ENCODE measurements around the gene FBXO45. TPM values are rescaled to one million over a fixed set of nuclear protein-coding genes. Genes with fewer than 3 reads are reported as not detected.
"Not testable (repeated sequence)": the region's sequence is repeated elsewhere in the genome, so short reads cannot be mapped to it uniquely, and the experiment has no call there.

The FBXO45 gene
- 6.4 TPM for total RNA-seq
- long read RNA-seq, full-length matches to known transcripts = 23 of 25 reads
- long read RNA-seq, partial matches to known transcripts = 0 of 25 reads
- long read RNA-seq, other reads (novel, unspliced or antisense) = 2 of 25 reads

DNA sequence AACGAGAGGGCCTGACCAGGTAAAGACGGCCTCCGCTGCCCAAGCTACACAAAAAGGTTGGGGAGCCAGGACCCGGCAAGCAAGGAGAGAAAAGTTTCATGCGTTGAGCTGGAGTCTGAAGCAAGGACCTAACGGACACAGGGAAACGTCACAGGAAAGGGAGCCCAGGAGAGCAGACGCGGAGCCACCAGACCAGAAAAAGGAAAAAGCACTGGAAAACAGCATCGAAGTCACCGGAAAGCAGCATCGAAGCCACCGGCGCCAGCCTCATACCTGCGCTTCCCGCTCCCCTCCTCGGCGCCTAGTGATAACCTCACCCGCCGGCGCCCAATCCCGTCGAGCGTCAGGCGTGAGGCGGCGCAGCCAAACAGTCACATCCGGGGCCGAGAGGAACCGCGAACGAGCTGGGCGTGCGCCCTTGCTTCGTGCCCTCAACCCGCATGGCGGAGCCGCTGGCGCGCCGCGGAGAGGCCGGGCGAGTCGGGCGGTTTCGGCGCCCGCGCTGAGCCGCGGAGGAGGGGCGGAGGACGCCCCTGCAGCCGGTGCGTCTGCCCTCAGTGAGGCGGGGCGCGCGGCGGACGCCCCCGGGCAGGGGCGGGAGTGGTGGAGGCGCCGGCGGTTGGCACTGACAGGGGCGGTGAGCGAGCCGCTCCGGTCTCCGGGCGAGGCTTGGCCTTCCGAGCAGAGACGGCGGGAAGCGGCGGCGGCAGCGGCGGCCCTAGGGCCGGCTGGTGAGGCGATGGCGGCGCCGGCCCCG lies at the start of gene FBXO45, which contains the start of gene WDR53:
FBXO45 (plus strand) TSS at position 415 of the 757 bp plus-strand sequence; CDS start at position 740, 325 bp downstream.
WDR53 (minus strand) TSS at position 309 of the 757 bp plus-strand sequence. CDS start 7,079 bp downstream, outside the sequence.
- intact Hi-C loops (cut with DNase I) = loop anchor here (5.0 kb wide), 1 partner anchor 299 kb away; the partner anchor contains the start of gene SENP5
- peak; percentile 99 for DNase-seq (ENCODE audit: low spot score)

- intact Hi-C loops (cut with DNase I) = loop anchor here (2.0 kb wide), 1 partner anchor 266 kb away; no protein-coding TSS in a partner anchor
Measured at GRCh38 chr3:196518966-196519717, 49.3 kb upstream of the FBXO45 start.

GRCh38 chr3:196519718-196520082 lies 48.8 kb upstream of the FBXO45 start:
- intact Hi-C loops (cut with DNase I) = loop anchor here (2.0 to 5.0 kb wide), 2 partner anchors 267 to 442 kb away; no protein-coding TSS in a partner anchor

More at GRCh38 chr3:196518966-196519717, 49.3 kb upstream of the FBXO45 start:
- peak; percentile 88 for DNase-seq (ENCODE audit: low spot score)

DNA sequence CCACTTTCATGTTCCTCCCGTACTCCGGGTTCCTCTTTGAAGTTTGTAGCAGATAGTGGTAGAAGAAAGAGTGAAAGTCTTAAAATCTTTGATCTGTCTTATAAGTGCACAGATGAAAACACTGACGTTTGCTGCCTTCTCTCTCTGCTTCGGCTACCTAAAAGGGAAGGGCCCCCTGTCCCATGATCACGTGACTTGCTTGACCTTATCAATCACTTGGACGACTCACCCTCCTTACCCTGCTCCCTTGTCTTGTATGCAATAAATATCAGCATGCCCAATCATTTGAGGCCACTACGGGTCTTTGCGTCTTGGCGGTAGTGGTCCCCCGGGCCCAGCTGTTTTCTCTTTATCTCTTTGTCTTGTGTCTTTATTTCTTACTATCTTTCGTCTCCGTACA lies 47.2 kb upstream of the FBXO45 start:
- intact Hi-C loops (cut with DNase I) = loop anchor here (5.0 kb wide), 1 partner anchor 444 kb away; no protein-coding TSS in a partner anchor
- not testable (repeated sequence) for DNase-seq (ENCODE audit: low spot score)

More at GRCh38 chr3:196519718-196520082, 48.8 kb upstream of the FBXO45 start:
- no peak for DNase-seq (ENCODE audit: low spot score)

GRCh38 chr3:196523841-196524240 lies 44.6 kb upstream of the FBXO45 start:
- intact Hi-C loops (cut with DNase I) = loop anchor here (5.0 kb wide), 1 partner anchor 447 kb away; no protein-coding TSS in a partner anchor

GRCh38 chr3:196524527-196524926 lies 43.9 kb upstream of the FBXO45 start:
- intact Hi-C loops (cut with DNase I) = loop anchor here (5.0 kb wide), 1 partner anchor 447 kb away; no protein-coding TSS in a partner anchor
- no peak for DNase-seq (ENCODE audit: low spot score)

More at GRCh38 chr3:196523841-196524240, 44.6 kb upstream of the FBXO45 start:
- DNase-seq (ENCODE audit: low spot score) = no peak

DNA sequence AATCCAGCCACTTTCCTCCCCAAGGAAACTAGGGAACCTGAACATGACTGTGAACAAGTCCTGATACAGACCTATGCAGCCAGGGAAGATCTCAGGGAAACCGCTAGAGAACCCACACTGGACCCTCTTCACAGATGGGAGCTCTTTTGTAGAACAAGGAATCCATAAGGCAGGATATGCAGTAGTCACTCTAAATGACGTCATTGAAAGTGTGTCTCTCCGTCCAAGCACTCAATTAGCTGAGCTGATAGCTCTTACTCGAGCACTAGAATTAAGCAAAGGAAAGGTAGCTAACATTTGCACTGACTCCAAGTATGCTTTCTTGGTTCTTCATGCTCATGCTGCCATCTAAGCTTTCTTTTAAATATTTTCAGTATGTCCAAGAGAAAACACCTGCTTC lies 43.3 kb upstream of the FBXO45 start:
- intact Hi-C loops (cut with DNase I) = no loop called here

DNA sequence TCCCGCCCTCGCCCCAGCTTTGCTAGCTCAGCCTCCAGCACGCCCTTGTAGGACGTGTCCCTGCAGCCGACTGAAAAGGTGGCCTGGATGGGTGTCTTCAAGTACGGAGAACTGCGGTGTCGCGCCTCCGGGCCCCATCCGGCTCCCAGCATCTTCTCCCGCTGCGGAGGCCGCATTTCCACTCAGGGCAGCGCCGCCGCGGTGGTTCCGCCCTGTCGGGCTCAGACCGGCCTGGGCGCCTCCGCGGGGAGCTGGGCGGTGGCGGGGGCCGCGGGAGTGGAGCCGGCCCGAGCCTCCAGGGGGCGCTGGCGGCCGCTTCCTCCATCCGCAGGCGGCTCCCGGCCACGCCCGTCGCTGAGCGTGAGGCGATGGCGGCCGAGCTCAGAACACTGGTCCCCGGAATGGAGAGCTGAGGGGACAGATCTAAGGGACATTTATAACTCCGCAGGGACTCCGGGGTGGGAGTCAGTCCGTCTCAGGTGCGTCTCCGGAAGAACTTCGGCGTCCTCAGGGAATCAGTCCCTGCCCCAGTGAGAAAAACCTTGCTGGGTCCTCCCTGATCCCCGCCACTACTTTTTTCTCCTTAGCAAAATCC lies 39.7 kb upstream of the FBXO45 start:
- intact Hi-C loops (cut with DNase I) = no loop called here
- DNase-seq (ENCODE audit: low spot score) = peak; percentile 90

More for the DNA sequence above, 43.3 kb upstream of the FBXO45 start:
- no peak for DNase-seq (ENCODE audit: low spot score)

DNA sequence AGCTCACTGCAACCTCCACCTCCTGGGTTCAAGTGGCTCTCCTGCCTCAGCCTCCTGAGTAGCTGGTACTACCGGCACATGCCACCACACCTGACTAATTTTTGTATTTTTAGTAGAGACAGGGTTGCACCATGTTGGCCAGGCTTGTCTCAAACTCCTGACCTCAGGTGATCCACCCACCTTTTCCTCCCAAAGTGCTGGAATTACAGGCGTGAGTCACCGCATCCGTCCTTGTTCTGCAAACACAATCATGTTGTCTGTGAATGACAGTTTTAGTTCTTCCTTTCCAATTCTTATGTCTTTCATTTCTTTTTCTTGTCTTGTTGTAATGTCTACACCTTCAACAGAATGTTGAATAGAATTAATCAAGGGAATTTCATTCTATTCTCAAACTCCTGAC lies 37.0 kb upstream of the FBXO45 start:
- DNase-seq (ENCODE audit: low spot score) = no peak
- intact Hi-C loops (cut with DNase I) = no loop called here

- DNase-seq (ENCODE audit: low spot score) = no peak
- intact Hi-C loops (cut with DNase I) = no loop called here
Measured at GRCh38 chr3:196533260-196533681, 35.2 kb upstream of the FBXO45 start.

- intact Hi-C loops (cut with DNase I) = loop anchor here (5.0 kb wide), 1 partner anchor 150 kb away; no protein-coding TSS in a partner anchor
- no peak for DNase-seq (ENCODE audit: low spot score)
Measured at GRCh38 chr3:196537319-196537984, 31.0 kb upstream of the FBXO45 start.

GRCh38 chr3:196541684-196542445 lies 26.6 kb upstream of the FBXO45 start:
- intact Hi-C loops (cut with DNase I) = no loop called here

DNA sequence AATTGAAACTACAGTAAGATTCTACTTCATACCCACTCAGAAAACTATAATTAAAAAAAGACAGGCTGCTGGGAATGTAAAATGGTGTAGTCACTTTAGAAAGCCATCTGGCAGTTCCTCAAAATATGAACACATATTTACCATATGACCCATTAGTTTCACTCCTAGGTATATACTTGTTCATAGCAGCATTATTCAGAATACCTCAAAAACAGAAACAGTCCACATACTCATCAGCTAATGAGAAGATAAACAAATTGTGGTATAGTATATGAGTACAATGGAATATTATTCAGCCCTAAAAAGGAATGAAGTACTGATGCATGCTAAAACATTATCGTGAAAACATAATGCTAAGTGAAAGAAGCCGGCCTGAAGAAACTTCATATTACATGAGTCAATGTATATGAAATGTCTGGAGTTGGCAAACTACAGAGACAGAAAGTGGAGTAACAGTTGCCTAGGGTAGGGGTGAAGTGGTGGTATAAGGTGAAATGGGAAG lies 23.9 kb upstream of the FBXO45 start:
- no peak for DNase-seq (ENCODE audit: low spot score)
- intact Hi-C loops (cut with DNase I) = no loop called here

More at GRCh38 chr3:196541684-196542445, 26.6 kb upstream of the FBXO45 start:
- DNase-seq (ENCODE audit: low spot score) = no peak

- no peak for DNase-seq (ENCODE audit: low spot score)
- intact Hi-C loops (cut with DNase I) = no loop called here
Measured at GRCh38 chr3:196546537-196546936, 21.9 kb upstream of the FBXO45 start.

DNA sequence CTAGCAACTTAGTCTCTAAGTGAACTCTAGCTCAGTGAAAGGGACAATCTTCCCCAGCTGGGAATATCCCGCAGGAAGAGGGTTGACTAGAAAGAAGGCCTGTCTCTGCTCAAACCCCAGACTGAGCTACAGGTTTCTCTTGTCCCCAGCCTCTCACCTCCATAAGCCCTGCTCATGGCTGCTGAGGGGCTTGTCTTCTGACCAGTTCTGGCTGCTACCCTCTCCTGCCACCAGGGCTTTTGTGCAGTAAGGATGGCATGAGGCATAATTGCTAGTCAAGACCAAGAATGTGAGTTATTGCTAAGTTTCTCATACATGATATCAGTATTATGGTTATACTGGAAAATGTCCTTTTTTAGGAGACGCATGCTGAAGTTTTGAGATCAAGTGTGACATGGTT lies 21.4 kb upstream of the FBXO45 start:
- DNase-seq (ENCODE audit: low spot score) = no peak

DNA sequence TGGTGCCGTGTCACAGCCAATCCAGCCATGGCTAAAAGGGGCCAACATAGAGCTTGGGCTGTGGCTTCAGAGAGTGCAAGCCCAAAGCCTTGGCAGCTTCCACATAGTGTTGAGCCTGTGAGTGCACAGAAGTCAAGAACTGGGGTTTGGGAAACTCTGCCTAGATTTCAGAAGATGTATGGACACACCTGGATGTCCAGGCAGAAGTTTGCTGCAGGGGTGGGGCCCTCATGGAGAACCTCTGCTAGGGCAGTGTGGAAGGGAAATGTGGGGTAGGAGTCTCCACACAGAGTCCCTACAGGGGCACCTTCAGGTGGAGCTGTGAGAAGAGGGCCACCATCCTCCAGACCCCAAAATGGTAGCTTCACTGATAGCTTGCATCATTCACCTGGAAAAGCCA lies 19.1 kb upstream of the FBXO45 start:
- intact Hi-C loops (cut with DNase I); DNase-seq (ENCODE audit: low spot score): not testable (repeated sequence)

More for the DNA sequence above, 21.4 kb upstream of the FBXO45 start:
- intact Hi-C loops (cut with DNase I) = no loop called here

- intact Hi-C loops (cut with DNase I); DNase-seq (ENCODE audit: low spot score): not testable (repeated sequence)
Measured at GRCh38 chr3:196550172-196550571, 18.3 kb upstream of the FBXO45 start.

GRCh38 chr3:196552253-196552652 lies 16.2 kb upstream of the FBXO45 start:
- intact Hi-C loops (cut with DNase I) = no loop called here
- DNase-seq (ENCODE audit: low spot score) = no peak
